ENCODE data around the gene MAGI1.
A peak's percentile ranks its signal among the peaks of the same experiment; 100 is the strongest.

The MAGI1 gene

DNA sequence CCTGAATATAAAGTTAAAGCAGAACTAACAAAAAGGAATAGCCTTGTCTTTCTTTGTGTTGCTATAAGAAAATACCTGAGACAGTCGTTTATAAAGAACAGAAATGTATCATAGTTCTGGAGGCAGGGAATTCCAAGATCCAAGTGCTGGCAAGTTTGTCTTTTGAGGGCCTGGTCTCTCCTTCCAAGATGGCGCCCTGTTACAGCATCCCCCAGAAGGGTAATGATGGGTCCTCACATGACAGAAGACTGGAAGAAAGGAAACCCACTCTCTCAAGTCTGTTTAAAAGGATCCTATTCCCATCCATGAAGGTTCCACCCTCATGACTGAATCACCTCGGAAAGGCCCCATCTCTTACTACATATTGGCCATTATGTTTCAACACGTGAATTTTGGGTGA is 435.1 kb downstream of the MAGI1 start:
- DNase-seq: no peak

DNA sequence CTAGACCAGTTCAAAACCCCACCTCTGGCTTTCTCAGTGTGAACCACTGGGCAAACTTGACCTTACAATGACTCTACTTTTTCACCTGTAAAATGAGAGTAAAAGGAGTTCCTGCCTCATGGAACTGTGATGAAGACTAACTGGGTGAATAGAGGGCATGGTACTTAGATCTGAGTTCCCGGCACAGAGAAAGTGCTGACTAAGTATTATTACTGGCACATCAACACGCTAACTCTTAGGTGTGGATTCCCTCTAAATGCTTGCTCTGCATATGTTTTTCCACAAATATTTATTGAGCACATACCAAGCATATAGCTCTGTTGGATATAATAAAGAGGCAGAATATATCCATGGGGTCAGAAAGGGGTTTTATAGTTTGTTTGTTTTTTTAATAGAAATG is 437.8 kb downstream of the MAGI1 start:
- no peak for DNase-seq

DNA sequence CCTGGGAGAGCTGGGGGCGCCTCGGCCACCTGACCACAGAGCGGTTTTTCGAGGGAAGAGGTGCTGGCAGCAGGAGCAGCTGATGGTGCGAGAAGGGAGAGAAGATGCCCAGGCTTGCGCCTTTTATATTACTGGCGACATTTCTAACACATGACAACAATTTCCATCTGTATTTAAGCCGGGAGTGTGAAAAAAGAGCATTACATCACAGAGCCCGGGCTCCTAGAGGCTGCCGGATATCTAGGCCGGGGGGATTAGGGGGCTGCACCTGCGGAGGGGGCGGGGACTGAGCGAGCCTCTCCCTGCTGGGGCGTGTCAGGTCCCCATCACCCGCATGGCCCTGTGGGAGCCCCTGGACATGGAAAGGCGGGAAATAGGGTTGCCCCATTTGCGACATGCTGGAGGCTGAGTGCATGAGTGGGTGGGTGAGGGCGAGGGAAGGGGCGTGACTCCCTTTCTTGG is 440.7 kb downstream of the MAGI1 start:
- no peak for DNase-seq

DNA sequence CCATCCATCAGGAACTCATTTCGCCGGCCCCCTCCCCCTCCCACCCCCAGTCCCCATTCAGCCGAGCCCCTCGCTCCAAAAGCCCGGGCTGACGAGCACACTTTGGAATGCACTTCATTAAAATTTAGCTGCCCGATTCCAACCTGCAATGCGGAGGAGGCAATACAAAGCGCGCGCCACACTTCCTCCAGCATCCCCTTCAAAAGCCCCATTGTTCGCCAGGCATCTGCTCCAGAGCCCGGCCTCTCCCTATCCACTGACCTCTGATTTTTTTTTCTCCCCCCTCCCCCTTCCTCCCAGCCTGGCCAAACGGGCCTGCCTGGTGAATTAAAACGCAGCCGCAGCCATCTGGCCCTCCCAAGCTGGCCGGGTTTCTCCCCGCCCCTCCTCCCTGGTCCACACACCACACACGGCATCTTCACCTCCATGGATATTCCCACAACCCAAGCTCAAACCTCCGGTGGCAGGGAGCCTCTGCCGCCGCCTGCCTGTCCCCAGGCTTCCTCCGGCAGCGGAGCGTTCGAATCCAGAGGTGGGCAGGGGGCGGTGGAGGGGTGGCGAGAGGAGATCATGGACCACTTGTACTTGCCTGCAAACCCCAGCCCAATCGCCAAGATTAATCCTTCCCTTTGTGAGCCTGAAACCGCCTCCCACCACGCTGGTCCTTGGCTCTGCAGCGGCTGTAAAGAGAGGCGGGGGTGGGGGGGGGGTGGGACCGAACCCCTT is 441.3 kb downstream of the MAGI1 start:
- peak; percentile 73 for DNase-seq

DNA sequence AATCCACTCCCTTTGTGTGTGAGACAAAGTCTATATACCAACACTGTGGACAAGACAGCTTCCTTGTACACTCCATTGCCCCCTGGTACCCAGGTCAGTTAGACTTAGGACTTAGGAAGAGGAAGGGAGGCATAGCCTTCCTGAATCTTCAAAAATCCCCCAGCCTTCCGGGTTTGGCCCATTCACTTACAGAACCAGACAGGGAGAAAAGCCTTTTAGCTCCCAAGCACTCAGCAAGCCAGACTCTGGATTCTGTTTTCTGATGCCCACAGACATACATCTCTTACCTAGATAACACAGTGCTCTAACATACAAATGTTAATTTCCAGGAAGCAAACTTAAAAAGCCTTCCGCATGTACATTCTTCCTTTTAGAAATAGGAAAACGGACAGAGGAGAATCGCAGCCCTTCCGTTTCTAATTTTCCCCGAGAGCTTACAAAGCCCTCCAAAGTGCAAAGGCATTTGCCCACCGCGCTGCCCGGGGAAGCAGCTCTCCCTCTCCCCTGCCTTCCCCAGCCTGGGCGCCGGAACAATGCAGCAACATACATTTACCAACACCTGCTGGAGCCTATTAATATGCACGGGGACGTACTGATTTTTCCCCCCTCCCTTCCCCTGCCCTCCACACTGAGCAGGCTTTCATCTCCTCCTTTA is 442.0 kb downstream of the MAGI1 start:
- DNase-seq: peak; percentile 73

DNA sequence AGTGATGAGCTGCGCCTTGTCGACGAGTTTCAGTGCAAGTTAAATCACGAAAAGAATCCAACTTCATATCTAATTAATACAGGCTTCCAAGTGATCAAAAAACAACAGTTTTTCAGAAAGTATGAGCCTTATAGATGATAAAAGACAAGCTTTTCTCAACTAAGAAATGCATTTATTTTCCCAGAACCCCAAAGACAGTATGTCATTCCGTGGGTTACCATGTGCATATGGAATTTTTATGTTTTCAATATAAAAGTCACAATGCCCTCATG is 442.8 kb downstream of the MAGI1 start:
- no peak for DNase-seq

DNA sequence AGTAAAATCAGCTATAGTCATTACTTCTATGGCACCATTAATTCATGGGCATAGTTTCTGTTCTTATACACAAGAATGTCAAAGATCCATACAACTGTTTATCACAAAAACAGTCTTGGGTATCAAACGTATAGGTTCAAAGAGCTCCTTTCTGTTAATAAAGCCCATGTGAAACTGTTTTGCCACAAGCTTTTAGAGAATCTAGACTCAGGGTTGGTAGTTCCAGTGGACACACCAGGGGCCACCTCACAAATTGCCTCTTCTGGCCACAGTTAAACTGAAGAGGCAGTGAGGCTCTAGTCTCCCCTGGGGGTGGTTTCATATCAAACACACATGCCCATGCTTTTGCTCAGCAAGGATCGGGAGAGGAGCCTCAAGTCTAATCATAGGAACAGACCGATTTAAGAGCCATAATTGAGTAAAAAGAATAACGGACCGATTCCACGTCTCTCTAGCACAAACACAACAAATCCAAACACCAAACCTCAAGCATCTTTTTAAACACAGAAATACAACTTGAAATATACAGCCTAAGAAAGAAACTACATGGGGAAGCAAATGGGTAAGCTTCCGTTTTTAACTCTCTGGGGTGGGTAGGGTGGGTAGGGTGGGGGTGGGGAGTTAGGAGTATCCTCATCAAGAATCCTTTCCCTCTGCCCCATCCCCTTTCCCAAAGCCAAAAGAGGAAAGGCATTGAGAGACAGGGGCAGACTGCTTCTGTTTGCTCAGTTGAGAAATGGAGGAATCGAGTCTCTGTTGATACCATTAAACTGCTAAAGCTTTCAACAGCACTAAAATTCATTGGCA is 443.3 kb downstream of the MAGI1 start:
- peak; percentile 25 for DNase-seq

DNA sequence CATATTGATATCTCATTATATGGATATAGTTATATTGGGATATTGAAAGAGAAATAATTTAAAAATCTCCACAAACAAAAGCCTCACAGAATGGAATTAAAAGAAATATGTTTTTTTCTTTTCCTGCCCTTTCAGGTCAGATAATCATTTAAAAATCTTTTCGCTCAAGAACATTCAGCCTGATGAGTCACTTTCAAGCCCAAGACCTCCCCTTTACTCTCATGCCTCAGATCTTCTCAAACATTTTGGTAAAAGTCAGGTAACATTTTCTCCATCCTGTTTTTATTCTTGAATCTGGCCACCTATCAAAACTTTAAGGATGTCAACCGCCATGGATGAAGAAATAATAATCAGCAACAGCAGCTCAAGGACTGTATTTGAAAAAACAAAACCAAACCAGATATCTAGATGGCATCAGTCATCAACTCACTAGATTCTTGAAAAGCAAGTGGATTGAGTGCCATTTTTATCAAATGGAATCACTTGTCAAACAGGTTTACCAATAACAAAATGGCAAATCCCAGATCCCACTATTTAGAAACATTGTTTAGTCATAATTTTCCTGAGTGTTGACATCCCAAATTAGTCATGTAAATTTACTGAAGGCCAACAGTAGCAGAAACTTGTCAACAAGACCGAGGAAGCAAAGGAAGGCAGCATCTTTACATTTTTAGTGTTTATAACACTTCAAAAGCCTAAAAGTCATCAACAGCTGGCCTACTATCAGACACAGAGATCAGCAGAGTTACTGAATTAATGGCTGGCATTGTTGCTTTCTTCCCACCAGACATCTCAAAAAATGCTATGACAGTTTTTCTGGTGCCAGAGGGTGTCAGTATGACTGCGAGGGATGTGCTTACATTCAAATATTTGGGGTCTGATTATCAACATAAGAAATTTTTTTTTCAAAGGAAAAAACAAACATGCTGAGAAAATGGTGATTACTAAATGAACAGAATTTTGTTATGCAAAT is 444.7 kb downstream of the MAGI1 start:
- peak; percentile 33 for DNase-seq

DNA sequence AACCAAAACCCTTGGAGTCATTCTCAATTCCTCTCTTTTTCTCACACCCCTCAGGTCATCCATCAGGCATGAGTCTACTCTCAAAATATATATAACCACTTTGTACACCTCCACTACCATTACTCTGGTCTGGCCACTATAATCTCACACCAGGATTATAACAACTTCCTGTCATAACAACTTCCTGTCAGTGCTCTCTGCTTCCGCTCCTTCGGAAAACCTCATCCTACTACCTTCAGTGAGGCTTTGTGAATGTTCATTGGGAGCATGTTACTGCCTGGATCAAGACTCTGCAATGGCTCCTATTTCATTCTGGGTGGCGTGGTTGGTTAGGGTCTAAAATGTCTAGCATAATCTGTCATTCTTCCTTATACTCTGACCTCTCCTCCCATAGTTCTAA is 447.4 kb downstream of the MAGI1 start:
- no peak for DNase-seq

DNA sequence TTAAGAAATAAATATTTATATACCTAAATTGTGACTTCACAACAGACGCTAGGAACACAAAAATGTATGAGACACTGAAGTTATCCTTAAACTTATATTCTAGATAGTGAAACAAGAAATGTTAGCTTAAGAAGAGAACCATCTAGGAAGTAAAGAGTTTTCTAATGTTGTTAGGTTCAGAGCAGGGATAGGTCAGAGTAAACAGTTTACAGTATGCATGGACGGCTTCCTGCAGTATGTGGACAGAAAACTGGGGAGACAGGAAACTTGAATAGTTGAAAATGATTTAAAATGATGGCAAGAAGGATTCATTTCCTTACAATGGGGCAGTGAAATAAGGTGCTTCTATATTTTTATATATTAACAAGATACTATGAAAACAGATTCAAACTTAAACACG is 449.8 kb downstream of the MAGI1 start:
- no peak for DNase-seq

DNA sequence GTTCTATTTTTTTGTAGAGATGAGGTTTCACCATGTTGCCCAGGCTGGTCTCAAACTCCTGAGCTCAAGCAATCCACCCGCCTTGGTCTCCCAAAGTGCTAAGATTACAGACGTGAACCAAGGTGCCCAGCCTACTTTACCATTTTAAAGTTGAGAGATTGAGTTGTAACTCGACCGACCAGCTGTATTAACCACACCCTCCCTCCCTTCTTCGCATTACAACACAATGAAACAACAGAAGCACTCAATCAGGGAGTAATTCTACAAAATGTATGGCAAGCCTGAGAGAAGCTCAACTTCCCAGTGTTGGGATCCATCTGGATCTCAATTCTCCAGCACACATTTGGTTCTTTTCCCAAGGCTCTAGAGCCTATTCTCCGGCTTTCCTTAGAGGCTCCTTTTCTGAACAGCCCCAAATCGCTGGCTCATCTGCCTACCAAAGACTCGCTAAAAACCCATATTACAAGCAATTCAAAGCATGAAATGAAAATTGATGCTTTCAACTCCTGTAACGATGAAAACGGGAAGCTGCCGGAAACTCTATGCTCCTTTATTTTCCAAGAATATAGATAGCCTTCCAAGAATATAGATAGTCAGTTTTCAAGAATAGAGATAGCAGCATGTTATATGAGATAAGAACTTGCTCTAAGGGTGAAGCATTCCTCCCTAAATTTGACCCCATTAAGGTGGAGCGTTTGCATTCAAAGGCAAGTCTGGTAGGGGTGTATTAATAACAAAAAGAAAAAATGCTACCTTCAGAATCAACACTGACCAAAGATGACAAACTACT is 450.9 kb downstream of the MAGI1 start:
- DNase-seq: no peak

DNA sequence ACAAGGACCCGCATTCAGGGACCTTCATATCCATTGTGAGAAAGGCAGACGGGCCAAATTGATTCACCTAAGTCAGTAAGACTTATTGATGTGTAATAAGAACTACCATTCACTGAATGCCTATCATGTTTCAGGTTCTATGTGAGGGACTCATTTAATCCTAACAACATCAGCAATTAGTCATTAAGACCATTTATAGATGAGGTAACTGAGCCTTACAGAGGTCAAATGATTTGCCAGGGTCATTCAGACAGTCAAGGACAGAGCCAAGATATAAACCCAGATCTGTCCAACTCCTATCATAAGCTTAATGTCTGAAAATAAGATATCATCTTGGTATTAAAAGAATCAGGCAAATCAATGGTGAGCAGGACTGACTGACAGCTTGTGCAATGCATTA is 453.8 kb downstream of the MAGI1 start:
- DNase-seq: no peak

DNA sequence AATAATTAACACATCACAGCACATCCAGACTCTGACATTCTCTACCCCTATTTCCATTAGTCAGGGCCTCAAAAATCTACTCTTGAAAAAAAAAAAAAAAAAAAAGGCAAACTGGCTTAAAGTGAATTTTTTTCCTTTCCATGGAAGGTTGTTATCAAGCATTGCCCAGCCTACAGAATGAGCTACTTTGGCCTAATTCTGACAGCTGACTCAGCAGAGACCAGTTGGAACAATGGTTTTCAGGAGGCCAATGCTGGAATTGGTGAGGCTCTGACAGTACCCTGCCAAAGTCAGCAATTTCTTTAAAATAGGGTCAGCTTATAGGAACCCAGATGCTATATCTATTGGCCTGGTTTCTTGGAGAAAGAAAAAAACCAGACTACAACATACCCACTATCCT is 454.7 kb downstream of the MAGI1 start:
- DNase-seq: no peak

DNA sequence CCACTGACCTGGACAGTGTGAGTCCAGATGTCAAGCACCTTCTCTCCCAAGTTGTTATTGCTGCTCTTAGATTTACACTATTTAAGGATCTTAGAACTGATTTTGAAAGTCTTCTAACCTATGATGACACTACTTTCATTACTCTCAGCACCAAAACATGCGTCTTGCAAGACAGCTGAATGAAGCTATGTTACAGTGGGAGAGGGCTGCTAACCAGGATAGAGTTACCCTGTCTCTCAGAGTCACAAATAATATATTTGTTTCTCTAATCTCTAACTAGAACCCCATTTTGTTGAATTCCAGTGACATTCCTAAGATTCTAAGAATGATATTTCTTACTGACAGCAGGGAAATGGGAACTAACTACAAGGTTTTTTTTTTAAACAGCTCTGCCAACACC is 455.5 kb downstream of the MAGI1 start:
- no peak for DNase-seq

DNA sequence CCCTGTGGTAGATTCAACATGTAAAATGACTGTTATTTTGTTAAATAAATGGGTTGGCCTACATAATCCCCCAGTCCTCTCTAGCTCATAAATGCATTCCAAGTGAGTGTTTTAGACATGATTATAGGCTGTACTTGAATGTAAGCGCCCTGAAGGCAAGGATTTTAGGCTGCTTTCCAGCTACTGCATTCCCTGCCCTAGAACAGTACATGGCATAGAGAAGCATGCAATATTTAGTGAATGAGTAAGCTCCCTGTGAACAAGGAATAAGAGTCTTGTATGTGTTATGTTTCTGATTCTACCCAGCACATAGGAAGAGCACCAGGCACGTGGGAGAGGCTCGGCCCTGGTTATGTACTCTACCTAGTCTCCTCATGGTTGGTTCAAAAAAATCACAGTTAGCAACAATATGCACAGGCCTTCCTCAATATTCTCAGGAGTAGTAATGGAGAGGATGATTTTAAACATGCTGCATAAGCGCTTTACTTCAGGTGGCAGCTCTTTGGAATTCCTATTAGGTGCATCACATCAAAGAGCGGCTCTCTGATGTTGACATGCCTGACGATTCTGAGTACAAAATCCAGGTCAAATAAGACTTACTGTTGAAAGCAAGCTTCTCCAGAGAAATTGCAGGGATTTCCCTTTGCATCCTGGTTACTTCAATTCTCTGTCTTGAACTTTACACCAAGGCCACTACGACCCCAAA is 456.6 kb downstream of the MAGI1 start:
- DNase-seq: no peak

DNA sequence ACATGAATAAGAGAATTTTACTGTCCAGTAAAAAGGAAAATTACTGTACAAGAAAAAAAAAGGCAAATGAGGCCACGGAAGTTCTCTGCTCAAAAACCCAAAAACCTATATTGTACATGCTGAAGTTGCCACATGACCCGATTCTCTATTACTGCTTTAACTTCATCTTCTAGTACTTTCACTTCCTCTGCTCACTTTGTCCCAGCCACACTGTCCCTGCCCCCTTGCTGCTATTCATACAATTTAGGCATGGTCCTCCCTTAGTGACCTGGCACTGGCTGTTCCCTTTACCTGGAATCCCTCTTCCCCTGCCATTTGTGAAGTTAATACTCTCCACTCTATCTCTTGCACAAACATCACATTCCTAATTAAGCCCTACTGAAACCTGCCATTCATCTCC is 457.4 kb downstream of the MAGI1 start:
- DNase-seq: no peak

DNA sequence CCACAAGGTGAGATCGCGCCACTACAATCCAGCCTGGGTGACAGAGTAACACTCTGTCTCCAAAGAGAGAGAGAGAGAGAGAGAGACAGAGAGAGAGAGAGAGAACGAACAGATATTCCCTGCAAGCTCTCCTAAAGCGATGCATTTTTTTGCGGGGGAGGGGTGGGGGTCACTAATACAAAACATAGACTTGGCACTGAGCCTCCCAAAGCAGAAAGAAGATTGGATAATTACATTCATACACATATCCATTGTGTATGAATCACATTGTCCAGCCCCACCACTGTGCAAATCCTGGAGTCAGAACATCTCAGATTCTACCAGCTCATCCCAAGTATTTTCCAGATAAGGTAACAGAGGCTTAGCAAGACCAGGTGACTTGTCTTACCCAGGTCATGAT is 459.9 kb downstream of the MAGI1 start:
- DNase-seq: no peak

DNA sequence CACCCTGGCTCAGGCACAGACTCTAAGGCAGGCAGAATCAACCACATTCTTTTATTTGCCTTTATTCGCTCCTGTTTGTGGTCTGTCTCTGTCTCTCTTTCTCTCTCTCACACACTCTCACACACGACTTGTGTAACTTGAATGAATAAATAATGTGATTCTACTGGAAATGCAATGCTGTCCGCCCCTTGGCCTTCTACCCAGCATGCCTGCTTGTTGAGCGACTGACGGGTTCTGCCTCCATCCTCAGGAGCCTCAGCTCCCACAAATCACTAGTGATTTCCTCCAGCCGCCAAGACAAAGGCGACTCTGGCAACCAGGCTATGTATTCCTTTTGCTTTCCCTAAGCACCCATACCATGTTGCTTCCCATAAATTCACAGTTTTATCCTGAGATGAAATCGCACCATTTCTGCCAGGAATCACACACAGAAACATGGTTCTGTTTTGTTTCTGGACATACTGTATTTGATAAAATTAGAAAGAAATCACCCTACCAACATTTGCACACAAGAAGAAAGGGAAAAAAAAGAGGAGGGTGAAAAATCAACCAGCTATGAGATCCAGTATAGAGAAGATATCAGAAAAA is 460.8 kb downstream of the MAGI1 start:
- no peak for DNase-seq

DNA sequence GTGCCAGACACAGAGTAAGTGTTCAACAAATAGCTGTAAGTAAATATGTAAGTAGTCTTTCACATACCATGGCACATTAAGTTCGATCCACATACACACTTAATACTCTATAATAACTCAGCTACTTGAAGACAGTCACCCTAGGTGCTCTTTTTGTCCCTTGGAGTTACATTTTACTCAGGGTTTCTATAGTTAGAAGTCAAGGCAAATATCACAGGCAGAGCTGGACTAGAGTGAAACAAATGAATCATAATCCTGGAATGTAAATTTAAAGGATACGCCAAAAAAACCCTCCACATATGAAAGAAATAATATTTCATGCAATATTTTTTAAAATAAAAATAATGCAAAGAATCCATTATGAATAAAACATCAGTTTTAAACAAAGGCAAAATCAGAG is 461.8 kb downstream of the MAGI1 start:
- no peak for DNase-seq

DNA sequence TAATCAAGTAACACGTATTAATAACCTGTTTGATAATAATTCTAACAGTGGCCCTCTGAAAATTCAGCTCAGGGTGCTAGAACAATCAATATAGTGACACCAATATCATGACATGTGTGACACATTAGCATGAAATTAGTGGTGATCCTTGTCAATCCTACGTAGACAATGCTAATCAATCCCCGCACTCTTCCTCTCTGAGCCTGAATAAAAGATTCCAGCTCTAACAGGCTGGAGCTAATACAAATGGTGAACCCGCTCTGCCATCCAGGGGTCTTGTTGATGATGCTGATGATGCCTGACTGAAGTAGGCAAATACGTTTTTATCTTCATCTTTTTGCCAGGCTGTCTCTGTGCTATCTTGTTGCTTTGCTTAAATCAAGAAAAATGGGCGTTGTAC is 462.5 kb downstream of the MAGI1 start:
- no peak for DNase-seq

DNA sequence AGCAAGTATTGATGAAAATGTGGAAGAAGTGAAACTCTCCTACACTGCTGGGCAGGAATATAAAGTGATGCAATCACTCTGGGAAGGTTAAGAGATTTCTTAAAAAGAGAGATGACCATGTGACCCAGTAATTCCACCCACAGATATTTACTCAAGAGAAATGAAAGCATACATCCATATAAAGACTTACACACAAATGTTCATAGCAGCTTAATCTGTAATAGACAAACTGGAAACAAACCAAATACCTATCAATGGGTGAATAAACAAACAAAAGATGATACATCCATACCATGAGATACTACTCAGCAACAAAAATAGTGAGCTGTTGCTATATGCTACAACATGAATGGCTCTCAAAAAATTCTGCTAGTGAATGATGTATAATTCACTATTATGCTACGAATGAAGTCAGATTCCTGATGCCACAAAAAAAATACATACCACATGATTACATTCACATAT is 463.3 kb downstream of the MAGI1 start:
- DNase-seq: no peak

Data from NCI-H526 treated with DMSO at 0.1 percent for 48 hours (cell line).